Stomach (tissue), 4 donors: ENCODE data around the gene DHX29.

Source experiments
- CTCF ChIP-seq, 7 experiments: fragments of 450-650 bp in 4 of 7; fragments of 200-600 bp in 3 of 7; sonication (generic) in 3 of 7; IDR thresholded peaks; one replicate each; pipeline ENCODE4 v1.5.1; 2016 to 2019; ENCODE audit warnings: antibody characterized with exemption in 7 of 7, control low read depth in 2 of 7, mild to moderate bottlenecking in 1 of 7
- POLR2AphosphoS5 ChIP-seq, 3 donors: sonication (generic); formaldehyde crosslinking; IDR thresholded peaks; one replicate each; pipeline ENCODE4 v1.6.1; 2016; ENCODE audit warnings: antibody characterized with exemption in 3 of 3

DNA sequence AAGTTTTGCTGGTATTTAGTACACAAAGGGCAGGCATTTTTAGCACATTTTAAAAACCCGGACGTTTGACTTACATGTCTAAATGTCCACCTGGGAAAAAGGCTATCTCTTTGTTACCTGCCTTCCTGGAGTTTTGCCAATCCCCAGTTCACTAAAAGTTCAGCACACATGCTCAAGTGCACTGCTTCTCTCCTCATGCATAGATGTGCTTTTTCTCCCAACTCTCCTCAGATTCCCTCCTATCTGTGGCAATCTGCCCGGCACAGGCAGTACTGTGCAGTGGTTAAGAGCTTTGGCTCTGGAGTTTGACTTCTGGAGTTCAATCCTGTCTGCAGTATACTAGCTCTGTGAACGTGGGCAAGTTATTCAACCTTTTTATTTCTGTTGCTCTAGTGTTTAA, 65.7 kb downstream of the DHX29 start:
- TF ChIP-seq POLR2AphosphoS5 (IDR thresholded peaks at IDR 0.05), result no peak
- TF ChIP-seq CTCF (IDR thresholded peaks at IDR 0.05), result no peak
